Liver (tissue), 9 donors: ENCODE measurements around the gene ATP4A. TPM values are rescaled to one million over a fixed set of nuclear protein-coding genes. Genes with fewer than 3 reads are reported as not detected.

ENCODE experiments used
- DNase-seq: peaks from one replicate; pipeline ENCODE4 v3.0.0-alpha.2; 2017; ENCODE audit warnings: low spot score
- H3K27ac ChIP-seq, 2 donors: one replicate each; pipeline ENCODE4 v1.7.0; 2013; ENCODE audit warnings: inconsistent platforms in 2 of 2, low read length in 2 of 2, control low read depth in 1 of 2, low read depth in 1 of 2, mild to moderate bottlenecking in 1 of 2
- H3K27me3 ChIP-seq, 4 donors: one replicate each; pipeline versions ENCODE4 v1.6.1 to v1.7.0; 2013; ENCODE audit warnings: low read length in 3 of 4, inconsistent platforms in 1 of 4, mild to moderate bottlenecking in 1 of 4, moderate library complexity in 1 of 4; ENCODE audit not compliant: control insufficient read depth in 4 of 4, insufficient read depth in 4 of 4
- H3K36me3 ChIP-seq, 4 donors: one replicate each; pipeline versions ENCODE4 v1.6.1 to v1.7.0; 2013; ENCODE audit warnings: low read length in 3 of 4, mild to moderate bottlenecking in 3 of 4, low read depth in 1 of 4, moderate library complexity in 1 of 4; ENCODE audit not compliant: control insufficient read depth in 4 of 4, insufficient read depth in 3 of 4
- H3K4me1 ChIP-seq, 4 donors: one replicate each; pipeline versions ENCODE4 v1.6.1 to v1.7.0; 2013; ENCODE audit warnings: low read length in 3 of 4, mild to moderate bottlenecking in 3 of 4, moderate library complexity in 1 of 4; ENCODE audit not compliant: control insufficient read depth in 4 of 4, insufficient read depth in 4 of 4
- H3K4me3 ChIP-seq, 3 donors: one replicate each; pipeline versions ENCODE4 v1.6.1 to v1.7.0; 2013; ENCODE audit warnings: low read length in 3 of 3, control low read depth in 1 of 3, low read depth in 1 of 3, mild to moderate bottlenecking in 1 of 3
- H3K9ac ChIP-seq, 2 donors: one replicate each; pipeline ENCODE4 v1.7.0; 2013; ENCODE audit warnings: low read length in 2 of 2, mild to moderate bottlenecking in 2 of 2, moderate library complexity in 2 of 2, control low read depth in 1 of 2, low read depth in 1 of 2
- H3K9me3 ChIP-seq, 4 donors: one replicate each; pipeline versions ENCODE4 v1.6.1 to v1.7.0; 2013; ENCODE audit warnings: low read length in 3 of 4; ENCODE audit not compliant: control insufficient read depth in 4 of 4
- EGR1 ChIP-seq, 2 donors: IDR thresholded peaks; 2 replicates each; pipeline ENCODE4 v1.6.1; 2016 to 2018; ENCODE audit warnings: antibody characterized with exemption in 2 of 2, low read depth in 2 of 2
- FOXA1 ChIP-seq: IDR thresholded peaks from 2 replicates; pipeline ENCODE4 v1.6.1; 2016; ENCODE audit warnings: antibody characterized with exemption
- FOXA2 ChIP-seq: IDR thresholded peaks from 2 replicates; pipeline ENCODE4 v1.6.1; 2016; ENCODE audit warnings: antibody characterized with exemption
- GABPA ChIP-seq, 2 donors: IDR thresholded peaks in 1 of 2; conservative IDR thresholded peaks in 1 of 2; 2 replicates each; pipeline ENCODE4 v1.6.1; 2016; ENCODE audit warnings: antibody characterized with exemption in 2 of 2, mild to moderate bottlenecking in 1 of 2, moderate library complexity in 1 of 2
- HNF4G ChIP-seq: IDR thresholded peaks from 2 replicates; pipeline ENCODE4 v1.6.1; 2016; ENCODE audit warnings: antibody characterized with exemption
- JUND ChIP-seq, 2 donors: IDR thresholded peaks; 2 replicates each; pipeline ENCODE4 v1.6.1; 2016; ENCODE audit warnings: antibody characterized with exemption in 2 of 2
- NR2F2 ChIP-seq: IDR thresholded peaks from 2 replicates; pipeline ENCODE4 v1.6.1; 2016; ENCODE audit warnings: antibody characterized with exemption
- RAD21 ChIP-seq, 2 donors: IDR thresholded peaks; 2 replicates each; pipeline ENCODE4 v1.6.1; 2016; ENCODE audit warnings: antibody characterized with exemption in 2 of 2, mild to moderate bottlenecking in 2 of 2
- RXRA ChIP-seq, 2 donors: IDR thresholded peaks; 2 replicates each; pipeline ENCODE4 v1.6.1; 2017 to 2018; ENCODE audit warnings: antibody characterized with exemption in 2 of 2, mild to moderate bottlenecking in 1 of 2
- SP1 ChIP-seq: IDR thresholded peaks from 2 replicates; pipeline ENCODE4 v1.6.1; 2018; ENCODE audit warnings: antibody characterized with exemption, mild to moderate bottlenecking
- TAF1 ChIP-seq: conservative IDR thresholded peaks from 2 replicates; pipeline ENCODE4 v1.6.1; 2016; ENCODE audit warnings: antibody characterized with exemption, mild to moderate bottlenecking
- YY1 ChIP-seq: IDR thresholded peaks from 2 replicates; pipeline ENCODE4 v1.6.1; 2016; ENCODE audit warnings: antibody characterized with exemption, mild to moderate bottlenecking
- WGBS: extraction: QIAGEN DNeasy Blood & Tissue Kit; methylation state at CpG from one replicate; pipeline ENCODE4 v1.1.7; 2013; 5-methylcytosine and 5-hydroxymethylcytosine counted together
- polyA plus RNA-seq, 2 donors: library from polyadenylated mRNA; stranded (reverse) in 1 of 2; unstranded in 1 of 2; fragments of 200-250 nt in 1 of 2; fragments of >200 nt in 1 of 2; fragmentation: Nextera tagmentation in 1 of 2; extraction: Ambion mirVana in 1 of 2; gene quantifications; one replicate each; pipeline versions ENCODE4 v1.2.1 to v1.2.3, GENCODE V29; 2013 to 2015
- total RNA-seq, 2 donors: library from RNA; depleted of rRNA; stranded (reverse); fragments of >200 nt; gene quantifications; one replicate each; pipeline ENCODE4 v1.2.3, GENCODE V29; 2014
- TF ChIP-seq, protein P1 (sequence below): IDR thresholded peaks from 2 replicates; pipeline ENCODE4 v1.6.1; 2016; ENCODE audit warnings: antibody characterized with exemption
- TF ChIP-seq, protein P2 (sequence below): IDR thresholded peaks from 2 replicates; pipeline ENCODE4 v1.6.1; 2016; ENCODE audit warnings: antibody characterized with exemption
- TF ChIP-seq, protein P3 (sequence below): IDR thresholded peaks from 2 replicates; pipeline ENCODE4 v1.6.1; 2016; ENCODE audit warnings: antibody characterized with exemption
- TF ChIP-seq, protein P4 (sequence below): IDR thresholded peaks from 2 replicates; pipeline ENCODE4 v1.6.1; 2016; ENCODE audit warnings: antibody characterized with exemption, mild to moderate bottlenecking
- TF ChIP-seq, protein P5 (sequence below): fragments of 150-350 bp; IDR thresholded peaks from 2 replicates; pipeline ENCODE4 v1.5.1; 2017; ENCODE audit warnings: improper control_type of control experiment, low read depth, low read length; ENCODE audit not compliant: missing input control
- donor health status: healthy.
- donor health status: healthy.
- donor health status: healthy.
- donor health status: healthy.
- donor health status: healthy.

ATP4A gene
- total and polyA plus RNA-seq, 4 donors = not detected

DNA sequence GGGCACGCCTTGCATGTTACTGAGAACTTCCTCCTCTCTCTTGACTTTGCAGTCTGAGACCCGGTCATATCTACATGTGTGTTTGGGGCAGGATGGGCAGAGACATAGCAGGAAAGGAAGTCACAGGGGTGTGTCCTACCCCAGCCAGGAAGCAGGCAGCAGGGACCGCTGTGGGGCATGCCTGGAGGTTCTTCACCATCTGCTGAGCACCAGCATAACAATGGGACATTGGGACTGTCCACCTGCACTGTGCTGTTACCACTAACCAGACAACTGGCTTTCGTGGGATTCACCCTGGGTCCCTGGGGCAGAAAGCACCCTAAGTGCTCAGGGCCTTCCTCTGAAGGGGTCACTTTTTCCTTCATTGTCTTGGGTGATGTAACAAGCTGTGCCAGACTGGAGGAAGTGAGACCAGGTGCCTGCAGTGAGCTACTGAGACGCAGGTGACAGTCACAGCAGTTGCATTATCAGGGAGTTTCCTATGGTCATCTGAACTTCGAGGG, 46.4 kb upstream of the ATP4A start:
- H3K27me3 ChIP-seq = no peaks in the 10 kb centered on the region
- TF ChIP-seq TAF1 = no peak
- TF ChIP-seq RAD21 (IDR thresholded peaks at IDR 0.05) = no peak
- TF ChIP-seq EGR1 (IDR thresholded peaks at IDR 0.05; ENCODE audit: low read depth in 2 of 2) = no peak
- no peak for TF ChIP-seq RXRA (IDR thresholded peaks at IDR 0.05)
- TF ChIP-seq, protein P1, sequence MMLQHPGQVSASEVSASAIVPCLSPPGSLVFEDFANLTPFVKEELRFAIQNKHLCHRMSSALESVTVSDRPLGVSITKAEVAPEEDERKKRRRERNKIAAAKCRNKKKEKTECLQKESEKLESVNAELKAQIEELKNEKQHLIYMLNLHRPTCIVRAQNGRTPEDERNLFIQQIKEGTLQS = no peak
- TF ChIP-seq, protein P2, sequence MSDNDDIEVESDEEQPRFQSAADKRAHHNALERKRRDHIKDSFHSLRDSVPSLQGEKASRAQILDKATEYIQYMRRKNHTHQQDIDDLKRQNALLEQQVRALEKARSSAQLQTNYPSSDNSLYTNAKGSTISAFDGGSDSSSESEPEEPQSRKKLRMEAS = no peak
- TF ChIP-seq, protein P3, sequence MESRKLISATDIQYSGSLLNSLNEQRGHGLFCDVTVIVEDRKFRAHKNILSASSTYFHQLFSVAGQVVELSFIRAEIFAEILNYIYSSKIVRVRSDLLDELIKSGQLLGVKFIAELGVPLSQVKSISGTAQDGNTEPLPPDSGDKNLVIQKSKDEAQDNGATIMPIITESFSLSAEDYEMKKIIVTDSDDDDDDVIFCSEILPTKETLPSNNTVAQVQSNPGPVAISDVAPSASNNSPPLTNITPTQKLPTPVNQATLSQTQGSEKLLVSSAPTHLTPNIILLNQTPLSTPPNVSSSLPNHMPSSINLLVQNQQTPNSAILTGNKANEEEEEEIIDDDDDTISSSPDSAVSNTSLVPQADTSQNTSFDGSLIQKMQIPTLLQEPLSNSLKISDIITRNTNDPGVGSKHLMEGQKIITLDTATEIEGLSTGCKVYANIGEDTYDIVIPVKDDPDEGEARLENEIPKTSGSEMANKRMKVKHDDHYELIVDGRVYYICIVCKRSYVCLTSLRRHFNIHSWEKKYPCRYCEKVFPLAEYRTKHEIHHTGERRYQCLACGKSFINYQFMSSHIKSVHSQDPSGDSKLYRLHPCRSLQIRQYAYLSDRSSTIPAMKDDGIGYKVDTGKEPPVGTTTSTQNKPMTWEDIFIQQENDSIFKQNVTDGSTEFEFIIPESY = no peak
- no peak for TF ChIP-seq FOXA1
- no peak for TF ChIP-seq SP1
- TF ChIP-seq YY1 = no peak
- TF ChIP-seq, protein P4, sequence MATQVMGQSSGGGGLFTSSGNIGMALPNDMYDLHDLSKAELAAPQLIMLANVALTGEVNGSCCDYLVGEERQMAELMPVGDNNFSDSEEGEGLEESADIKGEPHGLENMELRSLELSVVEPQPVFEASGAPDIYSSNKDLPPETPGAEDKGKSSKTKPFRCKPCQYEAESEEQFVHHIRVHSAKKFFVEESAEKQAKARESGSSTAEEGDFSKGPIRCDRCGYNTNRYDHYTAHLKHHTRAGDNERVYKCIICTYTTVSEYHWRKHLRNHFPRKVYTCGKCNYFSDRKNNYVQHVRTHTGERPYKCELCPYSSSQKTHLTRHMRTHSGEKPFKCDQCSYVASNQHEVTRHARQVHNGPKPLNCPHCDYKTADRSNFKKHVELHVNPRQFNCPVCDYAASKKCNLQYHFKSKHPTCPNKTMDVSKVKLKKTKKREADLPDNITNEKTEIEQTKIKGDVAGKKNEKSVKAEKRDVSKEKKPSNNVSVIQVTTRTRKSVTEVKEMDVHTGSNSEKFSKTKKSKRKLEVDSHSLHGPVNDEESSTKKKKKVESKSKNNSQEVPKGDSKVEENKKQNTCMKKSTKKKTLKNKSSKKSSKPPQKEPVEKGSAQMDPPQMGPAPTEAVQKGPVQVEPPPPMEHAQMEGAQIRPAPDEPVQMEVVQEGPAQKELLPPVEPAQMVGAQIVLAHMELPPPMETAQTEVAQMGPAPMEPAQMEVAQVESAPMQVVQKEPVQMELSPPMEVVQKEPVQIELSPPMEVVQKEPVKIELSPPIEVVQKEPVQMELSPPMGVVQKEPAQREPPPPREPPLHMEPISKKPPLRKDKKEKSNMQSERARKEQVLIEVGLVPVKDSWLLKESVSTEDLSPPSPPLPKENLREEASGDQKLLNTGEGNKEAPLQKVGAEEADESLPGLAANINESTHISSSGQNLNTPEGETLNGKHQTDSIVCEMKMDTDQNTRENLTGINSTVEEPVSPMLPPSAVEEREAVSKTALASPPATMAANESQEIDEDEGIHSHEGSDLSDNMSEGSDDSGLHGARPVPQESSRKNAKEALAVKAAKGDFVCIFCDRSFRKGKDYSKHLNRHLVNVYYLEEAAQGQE = no peak
- TF ChIP-seq, protein P5, sequence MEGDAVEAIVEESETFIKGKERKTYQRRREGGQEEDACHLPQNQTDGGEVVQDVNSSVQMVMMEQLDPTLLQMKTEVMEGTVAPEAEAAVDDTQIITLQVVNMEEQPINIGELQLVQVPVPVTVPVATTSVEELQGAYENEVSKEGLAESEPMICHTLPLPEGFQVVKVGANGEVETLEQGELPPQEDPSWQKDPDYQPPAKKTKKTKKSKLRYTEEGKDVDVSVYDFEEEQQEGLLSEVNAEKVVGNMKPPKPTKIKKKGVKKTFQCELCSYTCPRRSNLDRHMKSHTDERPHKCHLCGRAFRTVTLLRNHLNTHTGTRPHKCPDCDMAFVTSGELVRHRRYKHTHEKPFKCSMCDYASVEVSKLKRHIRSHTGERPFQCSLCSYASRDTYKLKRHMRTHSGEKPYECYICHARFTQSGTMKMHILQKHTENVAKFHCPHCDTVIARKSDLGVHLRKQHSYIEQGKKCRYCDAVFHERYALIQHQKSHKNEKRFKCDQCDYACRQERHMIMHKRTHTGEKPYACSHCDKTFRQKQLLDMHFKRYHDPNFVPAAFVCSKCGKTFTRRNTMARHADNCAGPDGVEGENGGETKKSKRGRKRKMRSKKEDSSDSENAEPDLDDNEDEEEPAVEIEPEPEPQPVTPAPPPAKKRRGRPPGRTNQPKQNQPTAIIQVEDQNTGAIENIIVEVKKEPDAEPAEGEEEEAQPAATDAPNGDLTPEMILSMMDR = no peak
- no peak for TF ChIP-seq NR2F2
- TF ChIP-seq GABPA (IDR thresholded peaks at IDR 0.05 in 1 of 2, conservative IDR thresholded peaks at IDR 0.05 in 1 of 2) = no peak
- TF ChIP-seq HNF4G = no peak
- TF ChIP-seq JUND (IDR thresholded peaks at IDR 0.05) = no peak
- TF ChIP-seq FOXA2 = no peak
- no peak overlapping the region for H3K27ac ChIP-seq
- peaks cover 0 to 2% (median 0%) of the 10 kb centered on the region in 4 donors for H3K9me3 ChIP-seq
- DNase-seq = no peak
- no peaks in the 10 kb centered on the region for H3K36me3 ChIP-seq
- 67% methylated on average over 6 of the region's 6 CpGs for WGBS
- H3K4me1 ChIP-seq = peaks cover 0 to 13% (median 9%) of the 10 kb centered on the region in 4 donors
- H3K4me3 ChIP-seq = no peak overlapping the region
- no peak overlapping the region for H3K9ac ChIP-seq
